ENCODE measurements around the gene CHPF. TPM values are rescaled to one million over a fixed set of nuclear protein-coding genes. Genes with fewer than 3 reads are reported as not detected.

CHPF gene
- total RNA-seq, 6 experiments from 2014 or later: 116 to 190 (median 139) TPM

GRCh38 chr2:219515874-219516629, 27.6 kb downstream of the CHPF start:
- no peak overlapping the region for H3K4me3 Mint-ChIP-seq
- no peak overlapping the region for H3K27ac Mint-ChIP-seq
- no peak for DNase-seq
- peaks cover 33% of the 10 kb centered on the region for H3K4me1 Mint-ChIP-seq (ENCODE audit: low read depth)
- H3K27me3 Mint-ChIP-seq (ENCODE audit: insufficient read depth): peaks cover 35% of the 10 kb centered on the region
- no peaks in the 10 kb centered on the region for H3K9me3 Mint-ChIP-seq
- no peaks in the 10 kb centered on the region for H3K36me3 Mint-ChIP-seq (ENCODE audit: low read depth)
- no peak for TF ChIP-seq CTCF (IDR thresholded peaks at IDR 0.05)

GRCh38 chr2:219514836-219515235, 28.8 kb downstream of the CHPF start:
- no peak for TF ChIP-seq CTCF (IDR thresholded peaks at IDR 0.05)
- DNase-seq: no peak
- Mint-ChIP-seq H3K27me3 (ENCODE audit: insufficient read depth) (peaks cover 39% of the 10 kb centered on the region), H3K9me3 (no peaks in the 10 kb centered on the region), H3K4me1 (ENCODE audit: low read depth) (peaks cover 28% of the 10 kb centered on the region), H3K27ac (no peak overlapping the region), H3K4me3 (no peak overlapping the region), H3K36me3 (ENCODE audit: low read depth) (no peaks in the 10 kb centered on the region)

- Mint-ChIP-seq H3K27me3 (ENCODE audit: insufficient read depth) (peaks cover 39% of the 10 kb centered on the region), H3K27ac (no peak within 1 kb of the TSS)
Measured at GRCh38 chr2:219514196-219514761, 29.3 kb downstream of the CHPF start, which contains the start of gene ASIC4. TSS of gene ASIC4 (plus strand) at chr2:219514482. CDS start at chr2:219514725, 243 bp downstream.

GRCh38 chr2:219513787-219514186, 29.8 kb downstream of the CHPF start:
- Mint-ChIP-seq H3K4me3 (no peak overlapping the region), H3K27ac (no peak overlapping the region), H3K27me3 (ENCODE audit: insufficient read depth) (peaks cover 39% of the 10 kb centered on the region), H3K9me3 (no peaks in the 10 kb centered on the region), H3K4me1 (ENCODE audit: low read depth) (peaks cover 26% of the 10 kb centered on the region), H3K36me3 (ENCODE audit: low read depth) (no peaks in the 10 kb centered on the region)
- DNase-seq: no peak
- no peak for TF ChIP-seq CTCF (IDR thresholded peaks at IDR 0.05)

More at GRCh38 chr2:219514196-219514761, 29.3 kb downstream of the CHPF start, which contains the start of gene ASIC4:
- DNase-seq: no peak
- Mint-ChIP-seq H3K36me3 (ENCODE audit: low read depth) (no peaks in the 10 kb centered on the region), H3K4me3 (no peak within 1 kb of the TSS), H3K9me3 (no peaks in the 10 kb centered on the region), H3K4me1 (ENCODE audit: low read depth) (peaks cover 28% of the 10 kb centered on the region)
- TF ChIP-seq CTCF (IDR thresholded peaks at IDR 0.05): no peak

- Mint-ChIP-seq H3K4me1 (ENCODE audit: low read depth) (peaks cover 22% of the 10 kb centered on the region), H3K9me3 (no peaks in the 10 kb centered on the region), H3K27ac (no peak overlapping the region), H3K4me3 (no peak overlapping the region), H3K27me3 (ENCODE audit: insufficient read depth) (peaks cover 39% of the 10 kb centered on the region), H3K36me3 (ENCODE audit: low read depth) (no peaks in the 10 kb centered on the region)
- TF ChIP-seq CTCF (IDR thresholded peaks at IDR 0.05): no peak
- no peak for DNase-seq
Measured at GRCh38 chr2:219512524-219513216, 30.9 kb downstream of the CHPF start.

Measured in HFFc6 (cell line).